ENCODE measurements around the gene AKAP8. TPM values are rescaled to one million over a fixed set of nuclear protein-coding genes. Genes with fewer than 3 reads are reported as not detected.

The AKAP8 gene
- polyA plus RNA-seq, 1 donor (not counting 4 experiments of a cell fraction or from before 2014, with no cell fraction given), result 18.1 TPM

GRCh38 chr19:15318241-15318691 is 61.3 kb downstream of the AKAP8 start:
- dilution Hi-C loops (cut with MboI; ENCODE audit: extremely low pct_ligation_motif_present, low sequenced_read_pairs), result no loop called here
- FAIRE-seq, result no peak
- no peak overlapping the region for H3K27ac ChIP-seq (ENCODE audit: control insufficient read depth, insufficient read depth, low read length)

GRCh38 chr19:15317392-15318071 is 62.1 kb downstream of the AKAP8 start:
- dilution Hi-C loops (cut with MboI; ENCODE audit: extremely low pct_ligation_motif_present, low sequenced_read_pairs), result no loop called here
- Histone ChIP-seq H3K79me2 (ENCODE audit: control insufficient read depth, insufficient read depth, low read length) (peaks cover 97% of the 10 kb centered on the region), H2AFZ (ENCODE audit: control insufficient read depth, low read length) (no peak overlapping the region), H3K4me3 (ENCODE audit: control insufficient read depth in 2 of 3, extremely low read depth in 1 of 3, insufficient read depth in 2 of 3, low read depth in 1 of 3, low read length in 3 of 3) (no peak overlapping the region), H3K36me3 (ENCODE audit: control insufficient read depth in 2 of 2, extremely low read depth in 1 of 2, insufficient read depth in 2 of 2, low read length in 2 of 2) (peaks cover 2 to 15% of the 10 kb centered on the region in 2 experiments), H4K20me1 (ENCODE audit: control insufficient read depth, extremely low read depth, insufficient read depth, low read length) (peaks cover 75% of the 10 kb centered on the region), H3K4me1 (ENCODE audit: control insufficient read depth, extremely low read depth, insufficient read depth, low read length) (peaks cover 26% of the 10 kb centered on the region), H3K4me2 (ENCODE audit: control insufficient read depth, extremely low read depth, insufficient read depth, low read depth, low read length) (no peak overlapping the region), H3K9me1 (ENCODE audit: control insufficient read depth, extremely low read depth, insufficient read depth, low read length) (peaks cover 18% of the 10 kb centered on the region), H3K27ac (ENCODE audit: control insufficient read depth, insufficient read depth, low read length) (no peak overlapping the region), H3K27me3 (ENCODE audit: control insufficient read depth, extremely low read depth, insufficient read depth, low read length) (no peaks in the 10 kb centered on the region), H3K9me3 (ENCODE audit: control insufficient read depth, low read depth, low read length) (no peaks in the 10 kb centered on the region), H3K9ac (ENCODE audit: control insufficient read depth, extremely low read depth, insufficient read depth, low read length) (no peak overlapping the region)
- no peak for TF ChIP-seq CTCF (optimal IDR thresholded peaks at IDR 0.05 in 1 of 3, IDR thresholded peaks at IDR 0.05 in 1 of 3, conservative IDR thresholded peaks at IDR 0.05 in 1 of 3; ENCODE audit: extremely low read depth in 1 of 3, insufficient read depth in 2 of 3, low read length in 3 of 3)
- no peak for TF ChIP-seq EZH2 (IDR thresholded peaks at IDR 0.05; ENCODE audit: low read length)
- DNase-seq (ENCODE audit: low read depth, low spot score) (no peak), FAIRE-seq (no peak)

More at GRCh38 chr19:15318241-15318691, 61.3 kb downstream of the AKAP8 start:
- DNase-seq (ENCODE audit: low read depth, low spot score), result no peak
- no peak overlapping the region for H3K4me2 ChIP-seq (ENCODE audit: control insufficient read depth, extremely low read depth, insufficient read depth, low read depth, low read length)
- H3K9ac ChIP-seq (ENCODE audit: control insufficient read depth, extremely low read depth, insufficient read depth, low read length), result no peak overlapping the region
- peaks cover 28% of the 10 kb centered on the region for H3K4me1 ChIP-seq (ENCODE audit: control insufficient read depth, extremely low read depth, insufficient read depth, low read length)
- no peaks in the 10 kb centered on the region for H3K27me3 ChIP-seq (ENCODE audit: control insufficient read depth, extremely low read depth, insufficient read depth, low read length)
- TF ChIP-seq CTCF (optimal IDR thresholded peaks at IDR 0.05 in 1 of 3, IDR thresholded peaks at IDR 0.05 in 1 of 3, conservative IDR thresholded peaks at IDR 0.05 in 1 of 3; ENCODE audit: extremely low read depth in 1 of 3, insufficient read depth in 2 of 3, low read length in 3 of 3) (no peak), EZH2 (IDR thresholded peaks at IDR 0.05; ENCODE audit: low read length) (no peak)
- no peak overlapping the region for H3K4me3 ChIP-seq (ENCODE audit: control insufficient read depth in 2 of 3, extremely low read depth in 1 of 3, insufficient read depth in 2 of 3, low read depth in 1 of 3, low read length in 3 of 3)
- H4K20me1 ChIP-seq (ENCODE audit: control insufficient read depth, extremely low read depth, insufficient read depth, low read length), result peaks cover 72% of the 10 kb centered on the region
- H3K79me2 ChIP-seq (ENCODE audit: control insufficient read depth, insufficient read depth, low read length), result peaks cover 97% of the 10 kb centered on the region
- H3K9me3 ChIP-seq (ENCODE audit: control insufficient read depth, low read depth, low read length), result no peaks in the 10 kb centered on the region
- peaks cover 0 to 15% of the 10 kb centered on the region in 2 experiments for H3K36me3 ChIP-seq (ENCODE audit: control insufficient read depth in 2 of 2, extremely low read depth in 1 of 2, insufficient read depth in 2 of 2, low read length in 2 of 2)
- H3K9me1 ChIP-seq (ENCODE audit: control insufficient read depth, extremely low read depth, insufficient read depth, low read length), result peaks cover 18% of the 10 kb centered on the region
- H2AFZ ChIP-seq (ENCODE audit: control insufficient read depth, low read length), result no peak overlapping the region

All from keratinocyte (primary cell).